ENCODE data around the gene SAMD4B. TPM values are rescaled to one million over a fixed set of nuclear protein-coding genes. Genes with fewer than 3 reads are reported as not detected.

SAMD4B gene
- total RNA-seq, 4 donors from 2014 or later = 103 to 193 (median 115) TPM

DNA sequence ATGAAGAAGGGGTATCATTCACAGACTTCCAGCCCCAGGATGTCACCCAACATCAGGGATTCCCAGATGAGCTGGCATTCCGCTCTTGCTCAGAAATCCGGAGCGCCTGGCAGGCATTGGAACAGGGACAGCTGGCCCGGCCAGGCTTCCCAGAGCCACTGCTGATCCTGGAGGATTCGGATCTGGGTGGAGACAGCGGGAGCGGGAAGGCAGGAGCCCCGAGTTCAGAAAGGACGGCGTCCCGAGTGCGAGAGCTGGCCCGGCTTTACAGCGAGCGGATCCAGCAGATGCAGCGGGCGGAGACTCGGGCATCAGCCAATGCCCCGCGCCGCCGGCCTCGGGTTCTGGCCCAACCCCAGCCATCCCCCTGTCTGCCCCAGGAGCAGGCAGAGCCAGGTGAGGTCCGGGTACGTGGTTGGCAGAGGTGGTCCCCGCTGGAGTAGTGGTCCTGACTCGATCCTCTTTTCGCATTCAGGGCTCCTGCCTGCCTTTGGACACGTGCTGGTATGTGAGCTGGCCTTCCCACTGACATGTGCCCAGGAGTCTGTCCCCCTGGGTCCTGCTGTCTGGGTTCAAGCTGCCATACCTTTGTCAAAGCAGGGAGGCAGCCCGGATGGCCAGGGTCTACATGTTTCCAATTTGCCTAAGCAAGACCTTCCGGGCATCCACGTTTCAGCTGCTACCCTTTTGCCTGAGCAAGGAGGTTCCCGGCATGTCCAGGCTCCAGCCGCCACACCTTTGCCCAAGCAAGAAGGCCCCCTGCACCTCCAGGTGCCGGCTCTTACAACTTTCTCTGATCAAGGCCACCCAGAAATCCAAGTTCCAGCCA, 81.3 kb downstream of the SAMD4B start:
- 85 to 89% methylated on average over 34 to 35 of the region's 35 CpGs for WGBS, 2 donors
- no peak for DNase-seq (ENCODE audit: low spot score in 2 of 2)
- peaks cover 0 to 67% (median 0%) of the 10 kb centered on the region in 3 donors for H3K36me3 ChIP-seq
- H3K27ac ChIP-seq = peak overlapping the region in 1 of 4 donors; percentile 36
- no peak overlapping the region for H3K4me3 ChIP-seq
- TF ChIP-seq EP300 (IDR thresholded peaks at IDR 0.05) (no peak), POLR2A (IDR thresholded peaks at IDR 0.05) (no peak)
- TF ChIP-seq, protein P1, sequence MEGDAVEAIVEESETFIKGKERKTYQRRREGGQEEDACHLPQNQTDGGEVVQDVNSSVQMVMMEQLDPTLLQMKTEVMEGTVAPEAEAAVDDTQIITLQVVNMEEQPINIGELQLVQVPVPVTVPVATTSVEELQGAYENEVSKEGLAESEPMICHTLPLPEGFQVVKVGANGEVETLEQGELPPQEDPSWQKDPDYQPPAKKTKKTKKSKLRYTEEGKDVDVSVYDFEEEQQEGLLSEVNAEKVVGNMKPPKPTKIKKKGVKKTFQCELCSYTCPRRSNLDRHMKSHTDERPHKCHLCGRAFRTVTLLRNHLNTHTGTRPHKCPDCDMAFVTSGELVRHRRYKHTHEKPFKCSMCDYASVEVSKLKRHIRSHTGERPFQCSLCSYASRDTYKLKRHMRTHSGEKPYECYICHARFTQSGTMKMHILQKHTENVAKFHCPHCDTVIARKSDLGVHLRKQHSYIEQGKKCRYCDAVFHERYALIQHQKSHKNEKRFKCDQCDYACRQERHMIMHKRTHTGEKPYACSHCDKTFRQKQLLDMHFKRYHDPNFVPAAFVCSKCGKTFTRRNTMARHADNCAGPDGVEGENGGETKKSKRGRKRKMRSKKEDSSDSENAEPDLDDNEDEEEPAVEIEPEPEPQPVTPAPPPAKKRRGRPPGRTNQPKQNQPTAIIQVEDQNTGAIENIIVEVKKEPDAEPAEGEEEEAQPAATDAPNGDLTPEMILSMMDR (IDR thresholded peaks at IDR 0.05) = no peak
- no peaks in the 10 kb centered on the region for H3K27me3 ChIP-seq
- no peaks in the 10 kb centered on the region for H3K9me3 ChIP-seq
- peaks cover 0 to 28% (median 8%) of the 10 kb centered on the region in 4 donors for H3K4me1 ChIP-seq

DNA sequence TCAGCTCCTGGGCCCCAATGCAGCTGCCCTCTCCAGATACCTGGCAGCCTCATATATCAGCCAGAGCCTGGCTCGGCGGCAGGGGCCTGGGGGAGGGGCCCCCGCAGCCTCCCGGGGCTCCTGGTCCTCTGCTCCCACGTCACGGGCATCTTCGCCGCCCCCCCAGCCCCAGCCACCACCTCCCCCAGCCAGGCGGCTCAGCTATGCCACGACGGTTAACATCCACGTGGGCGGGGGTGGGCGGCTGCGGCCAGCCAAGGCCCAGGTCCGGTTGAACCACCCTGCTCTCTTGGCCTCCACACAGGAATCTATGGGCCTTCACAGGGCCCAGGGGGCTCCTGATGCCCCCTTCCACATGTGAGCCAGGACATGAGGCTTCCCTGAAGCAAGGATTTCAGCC, 82.7 kb downstream of the SAMD4B start:
- no peaks in the 10 kb centered on the region for H3K9me3 ChIP-seq
- 66 to 78% methylated on average over 4 to 16 of the region's 16 CpGs for WGBS, 2 donors
- peaks cover 0 to 43% (median 14%) of the 10 kb centered on the region in 4 donors for H3K4me1 ChIP-seq
- H3K36me3 ChIP-seq = peaks cover 0 to 52% (median 0%) of the 10 kb centered on the region in 3 donors
- no peak for DNase-seq (ENCODE audit: low spot score in 2 of 2)
- no peaks in the 10 kb centered on the region for H3K27me3 ChIP-seq
- H3K27ac ChIP-seq = peak overlapping the region in 2 of 4 donors; percentile 64 to 87
- TF ChIP-seq, protein P1 (IDR thresholded peaks at IDR 0.05) = no peak
- no peak for TF ChIP-seq EP300 (IDR thresholded peaks at IDR 0.05)
- H3K4me3 ChIP-seq = no peak overlapping the region

DNA sequence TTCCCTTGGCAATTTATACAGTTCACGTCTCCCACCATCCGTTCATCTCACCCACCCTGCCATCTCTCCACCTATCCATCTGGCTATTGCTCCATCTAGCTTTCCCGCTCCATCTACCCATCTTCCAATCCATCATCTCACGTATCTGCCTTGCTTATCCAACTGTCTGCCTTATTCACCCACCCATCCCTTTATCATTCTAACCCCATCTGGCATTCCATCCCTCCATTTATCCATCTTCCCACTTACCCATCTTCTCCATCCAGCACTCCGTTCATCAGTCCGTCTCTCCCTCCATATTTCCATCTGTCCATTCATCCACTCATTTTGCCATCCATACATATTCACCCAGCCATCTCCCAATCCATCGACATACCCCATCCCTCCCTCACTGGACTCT, 83.5 kb downstream of the SAMD4B start:
- no peak for DNase-seq (ENCODE audit: low spot score in 2 of 2)
- no peaks in the 10 kb centered on the region for H3K27me3 ChIP-seq
- no peak overlapping the region for H3K4me3 ChIP-seq
- no peaks in the 10 kb centered on the region for H3K9me3 ChIP-seq
- TF ChIP-seq POLR2A (IDR thresholded peaks at IDR 0.05) = no peak
- peaks cover 0 to 47% (median 0%) of the 10 kb centered on the region in 3 donors for H3K36me3 ChIP-seq
- peaks cover 0 to 49% (median 14%) of the 10 kb centered on the region in 4 donors for H3K4me1 ChIP-seq
- H3K27ac ChIP-seq = peak overlapping the region in 2 of 4 donors; percentile 64 to 87
- WGBS, 2 donors = 70 to 73% methylated on average over 7 of the region's 7 CpGs

DNA sequence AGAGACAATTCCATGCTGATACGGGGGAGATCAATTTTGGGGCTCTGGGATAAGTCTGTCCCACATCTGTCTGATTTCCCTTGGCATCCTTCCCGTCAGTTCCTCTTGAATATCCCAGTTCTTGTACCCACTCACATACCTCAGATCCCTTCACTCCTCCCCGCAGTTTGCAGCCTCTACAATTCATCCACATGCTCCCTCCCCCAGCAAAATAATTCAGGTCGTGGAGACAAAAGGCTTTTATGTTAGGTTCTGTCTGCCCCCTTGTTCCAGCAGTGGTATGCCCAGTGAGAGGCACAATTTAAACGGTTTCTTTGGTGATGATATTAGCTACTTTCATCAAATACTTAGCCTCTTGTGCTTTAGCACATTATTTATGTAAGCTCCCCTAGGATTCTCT, 83.9 kb downstream of the SAMD4B start:
- Histone ChIP-seq H3K36me3 (peaks cover 0 to 47% (median 0%) of the 10 kb centered on the region in 3 donors), H3K27ac (peak overlapping the region in 2 of 4 donors; percentile 87 to 88), H3K4me3 (no peak overlapping the region), H3K27me3 (no peaks in the 10 kb centered on the region), H3K9me3 (no peaks in the 10 kb centered on the region), H3K4me1 (peaks cover 0 to 53% (median 17%) of the 10 kb centered on the region in 4 donors)
- DNase-seq (ENCODE audit: low spot score in 2 of 2) = no peak
- TF ChIP-seq POLR2A (IDR thresholded peaks at IDR 0.05) = no peak
- TF ChIP-seq EP300 (IDR thresholded peaks at IDR 0.05) = peak in 1 of 2 donors; percentile 45
- 24 to 42% methylated on average over 5 of the region's 5 CpGs for WGBS, 2 donors

DNA sequence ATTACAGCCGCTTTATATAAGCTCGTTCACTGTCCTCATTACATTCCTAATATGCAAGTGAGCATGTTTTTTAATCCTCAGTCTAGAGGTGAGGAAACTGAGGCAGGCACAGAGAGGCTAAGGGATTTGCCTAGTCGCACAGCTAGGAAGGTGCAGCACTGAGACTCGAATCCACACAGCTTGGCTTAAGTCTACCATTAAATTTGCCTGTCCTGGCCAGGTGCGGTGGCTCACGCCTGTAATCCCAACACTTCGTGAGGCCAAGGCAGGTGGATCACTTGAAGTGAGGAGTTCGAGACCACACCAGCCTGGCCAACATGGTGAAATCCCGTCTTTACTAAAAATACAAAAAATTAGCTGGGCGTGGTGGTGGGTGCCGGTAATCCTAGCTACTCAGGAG, 85.5 kb downstream of the SAMD4B start:
- Histone ChIP-seq H3K4me1 (peaks cover 0 to 55% (median 20%) of the 10 kb centered on the region in 4 donors), H3K36me3 (peaks cover 0 to 47% (median 0%) of the 10 kb centered on the region in 3 donors), H3K4me3 (no peak overlapping the region), H3K27ac (peak overlapping the region in 3 of 4 donors; percentile 10 to 88 (median 87)), H3K27me3 (no peaks in the 10 kb centered on the region), H3K9me3 (no peaks in the 10 kb centered on the region)
- TF ChIP-seq EP300 (IDR thresholded peaks at IDR 0.05) (no peak), POLR2A (IDR thresholded peaks at IDR 0.05) (no peak)
- TF ChIP-seq, protein P1 (IDR thresholded peaks at IDR 0.05) = no peak
- WGBS, 2 donors = 83 to 93% methylated on average over 11 of the region's 11 CpGs
- no peak for DNase-seq (ENCODE audit: low spot score in 2 of 2)
